GM23338 (cell line): Measurements from ENCODE around the gene ZIC2. TPM values are rescaled to one million over a fixed set of nuclear protein-coding genes. Genes with fewer than 3 reads are reported as not detected.
A peak's percentile ranks its signal among the peaks of the same experiment; 100 is the strongest.

Source experiments
- ATAC-seq: fragments of 200-7000 bp; cut with Tn5 transposase; 3 replicates; pipeline ENCODE4 v1.9.1; 2020
- DNase-seq: peaks from one replicate; pipeline ENCODE4 v3.0.0-alpha.2; 2015; ENCODE audit warnings: low spot score
- H2AFZ ChIP-seq: fragments of 200-600 bp; sonication (generic); 2 replicates; pipeline ENCODE4 v1.8.0; 2016; ENCODE audit warnings: antibody characterized with exemption, mild to moderate bottlenecking, moderate library complexity
- H3F3A ChIP-seq: fragments of 200-600 bp; sonication (generic); replicated peaks from 2 replicates; pipeline ENCODE4 v1.8.0; 2017; ENCODE audit warnings: antibody characterized with exemption, mixed run types, low read depth
- H3K27ac ChIP-seq: fragments of 200-600 bp; sonication (generic); 2 replicates; pipeline ENCODE4 v1.6.1; 2016; ENCODE audit warnings: low read depth
- H3K27me3 ChIP-seq: fragments of 200-600 bp; sonication (generic); 2 replicates; pipeline ENCODE4 v1.8.0; 2016; ENCODE audit warnings: mild to moderate bottlenecking, mixed run types, moderate library complexity; ENCODE audit not compliant: insufficient read depth
- H3K36me3 ChIP-seq: fragments of 200-600 bp; sonication (generic); 2 replicates; pipeline ENCODE4 v1.8.0; 2016; ENCODE audit warnings: mild to moderate bottlenecking; ENCODE audit not compliant: insufficient read depth
- H3K4me1 ChIP-seq: fragments of 200-600 bp; sonication (generic); 2 replicates; pipeline ENCODE4 v1.8.0; 2016; ENCODE audit warnings: mild to moderate bottlenecking, moderate library complexity; ENCODE audit not compliant: insufficient read depth
- H3K4me2 ChIP-seq: fragments of 200-600 bp; sonication (generic); 2 replicates; pipeline ENCODE4 v1.7.1; 2017; ENCODE audit warnings: mixed run types
- H3K4me3 ChIP-seq: fragments of 200-600 bp; sonication (generic); 2 replicates; pipeline ENCODE4 v1.6.1; 2016; ENCODE audit warnings: mixed run types
- H3K79me2 ChIP-seq: fragments of 200-600 bp; sonication (generic); replicated peaks from 2 replicates; pipeline ENCODE4 v1.8.0; 2017; ENCODE audit warnings: mild to moderate bottlenecking; ENCODE audit not compliant: insufficient read depth
- H3K9me2 ChIP-seq: fragments of 200-600 bp; sonication (generic); 2 replicates; pipeline ENCODE4 v1.8.0; 2017; ENCODE audit not compliant: insufficient read depth
- H4K20me1 ChIP-seq: fragments of 200-600 bp; sonication (generic); replicated peaks from 2 replicates; pipeline ENCODE4 v1.8.0; 2017; ENCODE audit warnings: mild to moderate bottlenecking; ENCODE audit not compliant: insufficient read depth
- H3K27ac Mint-ChIP-seq: 2 replicates; pipeline ENCODE4 v1.8.0; 2020; ENCODE audit warnings: inconsistent platforms, mild to moderate bottlenecking, moderate library complexity, mixed read lengths
- H3K27me3 Mint-ChIP-seq: 3 replicates; pipeline ENCODE4 v1.8.0; 2022; ENCODE audit warnings: low read depth, mild to moderate bottlenecking, moderate library complexity, mixed read lengths, inconsistent platforms; ENCODE audit not compliant: insufficient read depth, poor library complexity
- H3K36me3 Mint-ChIP-seq: 3 replicates; pipeline ENCODE4 v1.8.0; 2021; ENCODE audit warnings: low read depth, mild to moderate bottlenecking, inconsistent platforms, moderate library complexity, mixed read lengths
- H3K4me1 Mint-ChIP-seq: 3 replicates; pipeline ENCODE4 v1.8.0; 2020; ENCODE audit warnings: mild to moderate bottlenecking, inconsistent platforms, mixed read lengths
- H3K4me3 Mint-ChIP-seq: 3 replicates; pipeline ENCODE4 v1.8.0; 2021; ENCODE audit warnings: moderate library complexity, mild to moderate bottlenecking, inconsistent platforms, mixed read lengths
- H3K9me3 Mint-ChIP-seq: 3 replicates; pipeline ENCODE4 v1.8.0; 2020; ENCODE audit warnings: moderate library complexity, mild to moderate bottlenecking, inconsistent platforms, mixed read lengths
- CTCF ChIP-seq, 2 experiments: fragments of 200-600 bp in 1 of 2; sonication (generic) in 1 of 2; conservative IDR thresholded peaks; 2 replicates each; pipeline versions ENCODE4 v1.5.1 to v1.6.1; 2016 to 2017; ENCODE audit warnings: antibody characterized with exemption in 2 of 2, low read depth in 2 of 2, mild to moderate bottlenecking in 2 of 2, moderate library complexity in 1 of 2
- EZH2 ChIP-seq: fragments of 200-600 bp; sonication (generic); IDR thresholded peaks from one replicate; pipeline ENCODE4 v1.8.0; 2017; ENCODE audit warnings: antibody characterized with exemption, mild to moderate bottlenecking, low read depth; ENCODE audit not compliant: unreplicated experiment
- JUNB ChIP-seq: IDR thresholded peaks from one replicate; pipeline ENCODE4 v1.6.1; 2016; ENCODE audit warnings: antibody characterized with exemption; ENCODE audit not compliant: unreplicated experiment
- NANOG ChIP-seq: IDR thresholded peaks from 2 replicates; pipeline ENCODE4 v1.6.1; 2016; ENCODE audit warnings: antibody characterized with exemption, borderline replicate concordance
- POLR2AphosphoS5 ChIP-seq: IDR thresholded peaks from 2 replicates; pipeline ENCODE4 v1.6.1; 2016; ENCODE audit warnings: antibody characterized with exemption, low read depth
- ZNF331 ChIP-seq: fragments of 250-450 bp; sonication (Bioruptor Pico); IDR thresholded peaks from 2 replicates; pipeline ENCODE4 v1.5.0; 2020; ENCODE audit warnings: low read depth, mild to moderate bottlenecking, moderate library complexity
- ZNF462 ChIP-seq: fragments of 250-450 bp; sonication (Bioruptor Pico); IDR thresholded peaks from 2 replicates; pipeline ENCODE4 v1.5.0; 2020; ENCODE audit warnings: mild to moderate bottlenecking, moderate library complexity
- polyA plus RNA-seq: library from polyadenylated mRNA; unstranded; fragments of >200 nt; fragmentation: Nextera tagmentation; extraction: Ambion mirVana; gene quantifications from 2 replicates; pipeline ENCODE4 v1.2.1, GENCODE V29; 2016
- total RNA-seq: library from RNA; depleted of rRNA; stranded (reverse); fragments of >200 nt; shearing (Covaris generic); gene quantifications from 2 replicates; pipeline ENCODE4 v1.2.3, GENCODE V29; 2014
- TF ChIP-seq, protein P1 (sequence below): IDR thresholded peaks from 2 replicates; pipeline ENCODE4 v1.6.1; 2016; ENCODE audit warnings: antibody characterized with exemption

ZIC2 gene
- total and polyA plus RNA-seq, 2 experiments from 2014 or later: 63.2 to 87.9 TPM

DNA sequence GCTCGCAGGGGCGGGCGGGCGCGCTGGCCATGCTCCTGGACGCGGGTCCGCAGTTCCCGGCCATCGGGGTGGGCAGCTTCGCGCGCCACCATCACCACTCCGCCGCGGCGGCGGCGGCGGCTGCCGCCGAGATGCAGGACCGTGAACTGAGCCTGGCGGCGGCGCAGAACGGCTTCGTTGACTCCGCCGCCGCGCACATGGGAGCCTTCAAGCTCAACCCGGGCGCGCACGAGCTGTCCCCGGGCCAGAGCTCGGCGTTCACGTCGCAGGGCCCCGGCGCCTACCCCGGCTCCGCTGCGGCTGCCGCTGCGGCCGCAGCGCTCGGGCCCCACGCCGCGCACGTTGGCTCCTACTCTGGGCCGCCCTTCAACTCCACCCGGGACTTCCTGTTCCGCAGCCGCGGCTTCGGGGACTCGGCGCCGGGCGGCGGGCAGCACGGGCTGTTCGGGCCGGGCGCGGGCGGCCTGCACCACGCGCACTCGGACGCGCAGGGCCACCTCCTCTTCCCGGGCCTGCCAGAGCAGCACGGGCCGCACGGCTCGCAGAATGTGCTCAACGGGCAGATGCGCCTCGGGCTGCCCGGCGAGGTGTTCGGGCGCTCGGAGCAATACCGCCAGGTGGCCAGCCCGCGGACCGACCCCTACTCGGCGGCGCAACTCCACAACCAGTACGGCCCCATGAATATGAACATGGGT, 599 bp downstream of the ZIC2 start:
- Histone ChIP-seq H3K4me3 (peak overlapping the region; percentile 89), H3K79me2 (peaks cover 55% of the 10 kb centered on the region), H3K9me2 (no peaks in the 10 kb centered on the region), H3K27me3 (peaks cover 73% of the 10 kb centered on the region), H3K4me1 (peaks cover 28% of the 10 kb centered on the region), H3K36me3 (peaks cover 6% of the 10 kb centered on the region; the same call in 1 of the 2 replicates), H3K4me2 (peak overlapping the region; percentile 87), H4K20me1 (peaks cover 17% of the 10 kb centered on the region), H2AFZ (no peak overlapping the region), H3F3A (peaks cover 46% of the 10 kb centered on the region), H3K27ac (no peak overlapping the region)
- H3K27me3 Mint-ChIP-seq: peaks cover 65% of the 10 kb centered on the region
- DNase-seq (peak; percentile 50), ATAC-seq (no peak)
- peak overlapping the region; percentile 97 for H3K27ac Mint-ChIP-seq
- H3K9me3 Mint-ChIP-seq: peaks cover 29% of the 10 kb centered on the region
- H3K4me3 Mint-ChIP-seq: peak overlapping the region; percentile 97
- H3K36me3 Mint-ChIP-seq: peaks cover 48% of the 10 kb centered on the region
- H3K4me1 Mint-ChIP-seq: peaks cover 27% of the 10 kb centered on the region
- TF ChIP-seq NANOG (no peak), ZNF331 (CRISPR knock-in tag) (no peak), ZNF462 (CRISPR knock-in tag) (no peak), CTCF (conservative IDR thresholded peaks at IDR 0.05; ENCODE audit: low read depth in 2 of 2) (no peak), POLR2AphosphoS5 (no peak), EZH2 (no peak), JUNB (no peak)
- TF ChIP-seq, protein P1, sequence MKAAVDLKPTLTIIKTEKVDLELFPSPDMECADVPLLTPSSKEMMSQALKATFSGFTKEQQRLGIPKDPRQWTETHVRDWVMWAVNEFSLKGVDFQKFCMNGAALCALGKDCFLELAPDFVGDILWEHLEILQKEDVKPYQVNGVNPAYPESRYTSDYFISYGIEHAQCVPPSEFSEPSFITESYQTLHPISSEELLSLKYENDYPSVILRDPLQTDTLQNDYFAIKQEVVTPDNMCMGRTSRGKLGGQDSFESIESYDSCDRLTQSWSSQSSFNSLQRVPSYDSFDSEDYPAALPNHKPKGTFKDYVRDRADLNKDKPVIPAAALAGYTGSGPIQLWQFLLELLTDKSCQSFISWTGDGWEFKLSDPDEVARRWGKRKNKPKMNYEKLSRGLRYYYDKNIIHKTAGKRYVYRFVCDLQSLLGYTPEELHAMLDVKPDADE: no peak
